BJ (cell line): ENCODE results near the gene NECTIN1. TPM values are rescaled to one million over a fixed set of nuclear protein-coding genes. Genes with fewer than 3 reads are reported as not detected.

Experiments
- CTCF ChIA-PET: fragments of 350-600 bp; formaldehyde crosslinking; extraction: SDS; loops from one replicate; lab custom pipeline; 2021; ENCODE audit warnings: antibody characterized with exemption, inconsistent platforms; lab: Yijun Ruan, JAX
- POLR2A ChIA-PET: fragments of 300-600 bp; sonication (Branson Sonifier 250); formaldehyde crosslinking; extraction: SDS; loops from one replicate; lab custom pipeline; 2021; ENCODE audit warnings: antibody characterized with exemption; lab: Charles Lee
- DNase-seq: peaks from one replicate; pipeline ENCODE4 v3.0.0-alpha.2; 2011; ENCODE audit warnings: low read depth
- H3K27me3 ChIP-seq: 2 replicates; pipeline ENCODE4 v1.6.0; 2011; ENCODE audit warnings: low read length; ENCODE audit not compliant: control insufficient read depth, insufficient read depth
- H3K36me3 ChIP-seq: 2 replicates; pipeline ENCODE4 v1.5.1; 2011; ENCODE audit warnings: low read length; ENCODE audit not compliant: control insufficient read depth, insufficient read depth
- H3K4me3 ChIP-seq: 2 replicates; pipeline ENCODE4 v1.5.1; 2011; ENCODE audit warnings: low read depth, mild to moderate bottlenecking, control low read depth, low read length
- CTCF ChIP-seq: IDR thresholded peaks from 2 replicates; pipeline ENCODE4 v1.5.1; 2011; ENCODE audit warnings: low read depth, mild to moderate bottlenecking, control low read depth, inconsistent platforms, low read length, moderate library complexity; ENCODE audit not compliant: insufficient read depth
- polyA plus RNA-seq: library from polyadenylated mRNA; depleted of rRNA; stranded (reverse); fragments of >200 nt; gene quantifications from 2 replicates; pipeline ENCODE4 v1.2.3, GENCODE V29; 2011

The NECTIN1 gene
- polyA plus RNA-seq, 1 experiment = 3.0 TPM

- ChIA-PET POLR2A (no interaction called here), CTCF (interaction anchor here (0.6 to 2.9 kb wide), 9 partner anchors 8 to 414 kb away, joined by 3 to 26 read pairs (median 4); partner anchors contain the start of gene NECTIN1)
- DNase-seq = no peak
- Histone ChIP-seq H3K4me3 (no peak overlapping the region), H3K36me3 (no peaks in the 10 kb centered on the region), H3K27me3 (no peaks in the 10 kb centered on the region)
- TF ChIP-seq CTCF = peak; percentile 62
These were observed 7.6 kb downstream of the NECTIN1 start for GRCh38 chr11:119721129-119722120.

- Histone ChIP-seq H3K36me3 (no peaks in the 10 kb centered on the region), H3K27me3 (no peaks in the 10 kb centered on the region), H3K4me3 (no peak overlapping the region)
- CTCF ChIA-PET = interaction anchor here (1.1 to 2.9 kb wide), 6 partner anchors 9 to 21 kb away, joined by 4 to 26 read pairs (median 4); partner anchors contain the start of gene NECTIN1
- no peak for DNase-seq
- POLR2A ChIA-PET = no interaction called here
- no peak for TF ChIP-seq CTCF
These were observed 8.6 kb downstream of the NECTIN1 start for GRCh38 chr11:119720311-119720913.

GRCh38 chr11:119717839-119718534, 11.0 kb downstream of the NECTIN1 start:
- CTCF ChIA-PET = interaction anchor here (0.6 to 1.2 kb wide), 3 partner anchors 8 to 361 kb away, joined by 3 to 4 read pairs (median 3); partner anchors contain the start of gene NECTIN1
- DNase-seq = no peak
- Histone ChIP-seq H3K27me3 (no peaks in the 10 kb centered on the region), H3K36me3 (no peaks in the 10 kb centered on the region), H3K4me3 (no peak overlapping the region)
- no peak for TF ChIP-seq CTCF
- POLR2A ChIA-PET = no interaction called here

- H3K27me3 ChIP-seq = no peaks in the 10 kb centered on the region
- no peak overlapping the region for H3K4me3 ChIP-seq
- POLR2A ChIA-PET = no interaction called here
- no peak for DNase-seq
- no peak for TF ChIP-seq CTCF
- H3K36me3 ChIP-seq = no peaks in the 10 kb centered on the region
- CTCF ChIA-PET = interaction anchor here (1.2 kb wide), 1 partner anchor 12 kb away, joined by 4 read pairs; the partner anchor contains the start of gene NECTIN1
These were observed 12.2 kb downstream of the NECTIN1 start for GRCh38 chr11:119716582-119717498.
